HG02885 (cell line): Measurements from ENCODE around the gene LRP5.

Source experiments
- ATAC-seq: cut with Tn5 transposase; IDR thresholded peaks from one replicate; pipeline ENCODE4 v1.9.1; 2021; ENCODE audit warnings: mild to moderate bottlenecking; ENCODE audit not compliant: unreplicated experiment, poor library complexity

Gene LRP5

DNA sequence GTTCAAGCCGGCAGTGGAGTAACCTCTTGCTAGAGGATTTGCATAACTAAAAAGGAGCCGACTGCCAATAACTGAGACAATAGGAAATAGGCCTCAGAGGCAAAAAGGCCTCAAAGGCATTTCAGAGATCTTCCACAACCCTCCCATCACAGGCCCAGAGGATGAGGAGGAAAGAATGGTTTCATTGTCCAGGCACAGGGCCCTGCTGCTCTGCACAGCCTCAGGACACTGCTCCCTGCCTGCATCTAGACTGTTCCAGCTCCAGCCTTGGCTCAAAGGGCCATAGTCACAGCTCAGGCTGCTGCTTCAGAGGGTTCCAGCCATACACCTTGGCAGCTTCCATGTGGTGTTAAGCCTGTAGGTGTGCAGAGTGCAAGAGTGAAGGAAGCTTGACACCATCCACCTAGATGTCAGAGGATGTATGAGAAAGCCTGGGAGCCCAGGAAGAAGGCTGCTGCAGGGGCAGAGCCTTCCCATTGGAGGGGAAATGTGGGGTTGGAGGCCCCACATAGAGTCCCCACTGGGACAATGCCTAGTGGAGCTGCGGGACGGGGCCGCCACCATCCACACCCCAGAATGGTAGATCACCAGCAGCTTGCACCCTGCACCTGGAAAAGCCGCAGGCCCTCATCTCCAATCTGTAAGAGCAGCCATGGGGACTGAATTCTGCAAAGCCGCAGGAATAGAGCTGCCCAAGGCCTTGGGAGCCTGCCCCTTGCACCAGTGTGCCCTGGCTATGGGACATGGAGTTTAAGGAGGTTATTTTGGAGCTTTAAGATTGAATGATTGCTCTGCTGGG is 8.2 kb upstream of the LRP5 start:
- no peak for ATAC-seq

GRCh38 chr11:68306636-68307035 is 5.8 kb upstream of the LRP5 start:
- no peak for ATAC-seq

DNA sequence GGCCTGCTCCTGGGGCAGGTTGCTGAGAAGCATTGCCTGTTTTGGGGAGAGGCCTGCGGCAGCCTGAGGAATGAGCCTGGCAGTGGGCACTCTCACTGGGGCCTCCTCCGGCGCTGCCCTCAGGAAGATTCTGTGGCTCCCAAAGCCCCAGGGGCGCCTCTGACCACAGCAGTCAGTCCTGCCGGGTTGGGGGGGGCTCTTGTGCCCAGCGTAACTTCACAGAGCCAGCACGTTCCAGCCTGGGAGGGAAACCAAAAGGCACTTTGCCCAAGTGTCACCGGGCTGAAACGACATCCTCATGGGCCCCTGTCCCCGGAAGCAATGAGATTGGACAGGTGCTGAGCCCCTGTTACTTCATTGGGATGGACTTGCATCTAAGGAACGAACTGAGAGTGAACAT is 4.3 kb upstream of the LRP5 start:
- no peak for ATAC-seq

DNA sequence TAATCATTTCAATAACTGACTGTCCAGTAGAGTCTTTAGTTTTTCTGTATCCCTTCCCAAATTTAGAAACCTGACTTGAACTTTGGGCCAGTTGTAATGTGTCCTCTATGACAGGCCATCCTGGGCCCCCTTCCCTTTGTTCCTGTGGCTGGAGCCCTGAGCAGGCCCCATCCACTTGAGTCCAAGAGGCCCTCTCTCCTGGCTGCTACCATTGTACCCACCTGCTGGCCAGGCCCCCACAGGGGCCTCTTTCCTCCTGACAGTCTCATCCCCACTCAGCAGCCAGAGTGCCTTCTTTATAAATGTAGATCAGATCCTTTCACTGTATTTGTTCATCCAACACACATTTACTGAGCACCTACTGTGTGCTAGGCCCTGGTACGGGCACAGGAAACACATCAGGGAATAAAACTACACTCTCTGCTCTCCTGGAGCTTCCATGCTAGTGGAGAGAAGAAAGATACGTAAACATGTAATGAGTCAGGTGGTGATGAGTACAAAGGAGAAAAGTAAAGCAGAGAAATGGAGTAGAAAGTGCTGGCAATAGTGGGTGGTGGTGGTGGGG is 2.7 kb upstream of the LRP5 start:
- ATAC-seq: no peak

DNA sequence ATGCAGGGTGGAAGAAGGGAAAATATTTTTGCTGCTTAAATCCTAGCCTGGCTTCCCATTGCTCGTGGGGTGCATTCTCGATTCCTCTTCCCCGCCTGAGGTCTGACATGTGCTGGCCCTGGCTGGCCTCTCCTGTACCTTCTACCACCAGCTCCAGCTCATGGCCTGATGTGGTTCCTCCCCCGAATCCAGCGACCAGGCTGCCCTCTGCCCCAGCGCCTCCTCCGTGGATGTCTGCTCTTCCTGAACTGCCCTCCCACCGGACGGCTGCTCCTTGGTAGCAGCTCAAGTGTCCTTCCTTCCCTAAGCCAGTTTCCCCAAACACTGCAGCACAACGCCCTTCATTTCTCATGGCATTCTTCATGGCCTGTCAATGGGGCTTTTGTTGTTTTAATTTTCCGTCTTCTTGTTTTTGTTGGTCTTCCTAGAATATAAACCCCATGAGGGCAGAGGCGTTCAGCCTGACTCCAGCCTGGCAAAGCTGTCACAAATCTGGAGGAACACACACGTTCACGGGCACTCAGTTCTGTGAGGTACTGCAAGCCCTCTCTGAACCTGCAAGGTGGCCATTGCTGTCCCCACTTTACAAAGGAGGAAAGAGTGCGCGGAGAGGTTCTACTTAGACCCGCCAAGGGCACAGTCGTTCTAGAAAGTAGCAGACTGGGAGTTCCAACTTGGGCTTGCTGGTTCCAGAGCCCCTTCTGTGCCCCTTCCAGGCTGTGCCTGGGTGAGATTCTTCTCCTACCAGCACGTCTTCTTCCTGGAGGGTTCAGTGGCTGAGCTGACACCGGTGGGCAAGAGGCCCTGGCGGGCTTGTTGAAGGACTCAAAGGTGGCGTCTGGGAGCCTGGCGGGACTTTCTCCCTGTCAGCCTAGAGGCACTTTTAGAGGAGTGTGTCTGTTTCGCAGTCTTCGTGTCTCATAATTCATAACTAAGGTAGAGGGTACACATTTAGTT is 953 bp upstream of the LRP5 start:
- no peak for ATAC-seq

- peak; percentile 38 for ATAC-seq
Observed at GRCh38 chr11:68312780-68313573, 586 bp downstream of the LRP5 start.

- no peak for ATAC-seq
Observed at GRCh38 chr11:68313574-68314202, 1.3 kb downstream of the LRP5 start.

DNA sequence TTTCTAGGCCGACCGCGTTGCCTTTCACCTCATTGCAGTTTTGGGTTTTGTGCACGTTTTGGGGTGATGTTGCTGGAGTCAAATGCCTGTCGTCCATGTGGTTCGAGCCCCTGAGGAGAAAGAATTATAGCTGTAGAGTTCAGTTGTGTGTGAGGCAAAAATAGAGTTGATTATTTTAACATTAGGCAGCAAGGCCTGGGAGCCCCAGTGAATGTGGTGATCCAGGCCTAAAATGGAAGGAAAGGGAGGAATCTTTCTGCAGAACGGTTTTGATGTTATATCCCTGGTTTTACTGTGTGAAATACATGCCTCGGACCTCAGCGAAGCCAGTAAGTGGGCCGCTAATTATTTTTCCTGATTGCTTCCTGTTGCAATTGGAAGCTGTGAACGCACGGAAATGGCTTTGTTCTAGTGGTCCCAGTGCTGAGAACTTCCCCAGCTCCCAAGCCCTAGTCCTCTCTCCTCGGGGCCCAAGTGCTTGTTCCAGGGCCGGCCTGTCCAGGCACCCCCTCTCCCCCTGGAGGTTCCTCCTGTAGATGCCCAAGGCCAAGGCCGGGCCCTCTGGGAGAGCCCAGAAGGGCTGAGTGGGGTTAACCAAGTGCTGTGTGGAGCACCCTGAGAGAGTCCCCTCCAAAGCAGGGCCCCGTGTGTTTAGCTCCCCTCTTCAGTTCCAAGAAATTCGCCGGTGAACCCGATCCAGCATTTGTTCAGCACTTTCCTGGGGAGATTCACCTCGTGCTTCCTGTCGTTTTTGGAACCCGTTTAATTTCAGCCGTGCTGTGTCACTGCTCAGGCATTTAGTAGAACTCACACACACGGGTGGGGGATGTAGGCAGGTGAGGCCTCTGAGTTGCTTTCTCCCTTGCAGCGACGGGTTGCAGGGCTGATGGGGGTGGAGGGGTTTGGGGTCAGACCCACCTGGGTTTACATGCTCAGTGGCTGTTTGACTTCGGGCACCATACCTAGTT is 2.1 kb downstream of the LRP5 start:
- ATAC-seq: no peak

DNA sequence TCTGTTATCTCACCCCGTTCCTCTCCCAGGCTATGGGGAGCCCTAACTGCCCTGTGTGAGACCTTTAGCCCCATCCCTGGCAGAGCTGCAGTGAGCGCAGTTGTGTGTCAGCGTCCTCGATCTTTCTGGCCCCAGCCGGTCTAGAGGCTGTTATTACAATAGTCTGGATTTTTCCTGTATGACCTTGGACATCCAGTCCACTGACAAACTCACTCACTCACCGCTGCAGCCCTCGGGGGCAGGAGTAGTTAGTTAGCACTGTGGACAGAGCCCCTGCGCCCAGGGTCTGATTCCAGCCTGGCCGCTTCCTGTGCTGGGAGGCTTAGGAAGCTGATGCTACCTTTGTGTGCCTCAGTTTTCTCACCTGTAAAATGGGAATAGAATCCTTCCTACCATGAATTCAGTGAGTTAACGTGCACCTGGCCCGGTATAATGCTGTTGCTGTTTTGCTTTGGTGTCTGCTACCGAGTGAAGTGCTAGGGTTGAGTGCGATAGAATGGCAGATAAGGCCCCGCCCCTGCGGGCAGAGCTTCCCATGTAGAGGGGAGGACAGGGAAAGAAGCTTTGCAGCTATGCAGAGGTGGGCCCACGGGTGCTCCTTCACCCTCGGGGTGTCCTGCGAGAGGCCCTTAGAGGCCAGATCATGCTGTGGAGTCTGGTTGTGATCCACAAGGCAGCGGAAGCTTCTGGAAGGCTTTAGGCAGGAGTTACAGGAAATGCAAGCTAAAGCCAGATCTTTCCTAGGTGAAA is 3.0 kb downstream of the LRP5 start:
- no peak for ATAC-seq

GRCh38 chr11:68317147-68317785 is 4.9 kb downstream of the LRP5 start:
- ATAC-seq: no peak

GRCh38 chr11:68321293-68322051 is 9.1 kb downstream of the LRP5 start:
- ATAC-seq: no peak

- ATAC-seq: no peak
Observed at GRCh38 chr11:68322052-68322430, 9.7 kb downstream of the LRP5 start.

DNA sequence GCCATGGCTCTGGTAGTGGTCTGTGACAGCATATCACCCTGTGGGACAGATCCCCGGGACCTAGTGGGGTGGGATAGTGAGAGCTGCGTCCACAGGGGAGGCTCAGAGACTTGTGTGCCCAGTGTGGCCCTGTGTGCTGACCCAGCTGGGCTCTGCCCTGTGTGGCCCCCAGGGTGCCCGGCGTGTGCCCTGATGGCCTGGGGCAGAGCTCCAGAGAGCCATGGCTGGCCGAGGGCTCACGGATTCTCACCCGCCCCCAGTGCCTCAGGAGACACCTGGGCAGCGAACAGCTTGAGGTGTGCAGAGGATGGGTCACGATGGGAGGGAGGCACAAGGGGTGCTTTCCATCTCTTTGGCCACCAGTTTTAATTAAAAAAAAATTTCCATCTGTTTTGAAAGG is 11.8 kb downstream of the LRP5 start:
- ATAC-seq: no peak

DNA sequence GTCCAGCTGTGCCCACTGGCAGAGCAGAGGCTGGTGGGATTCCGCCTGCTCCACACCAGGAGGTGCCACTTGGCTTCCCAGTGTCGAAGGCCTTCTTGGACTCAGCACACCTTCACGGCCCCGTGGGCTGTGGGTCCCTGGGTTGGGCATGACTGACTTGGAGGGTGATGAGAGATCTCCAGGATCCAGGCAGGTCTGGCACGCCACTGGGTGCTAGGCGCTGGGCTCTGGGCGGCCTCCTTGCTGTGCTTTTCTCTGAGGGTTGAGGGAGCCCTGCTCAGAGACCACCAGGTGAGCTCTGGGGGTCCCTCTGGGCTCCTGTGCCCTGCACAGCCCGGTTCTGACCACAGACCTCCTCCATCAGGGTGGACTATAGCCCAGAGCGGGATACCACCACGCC is 12.3 kb downstream of the LRP5 start:
- no peak for ATAC-seq

DNA sequence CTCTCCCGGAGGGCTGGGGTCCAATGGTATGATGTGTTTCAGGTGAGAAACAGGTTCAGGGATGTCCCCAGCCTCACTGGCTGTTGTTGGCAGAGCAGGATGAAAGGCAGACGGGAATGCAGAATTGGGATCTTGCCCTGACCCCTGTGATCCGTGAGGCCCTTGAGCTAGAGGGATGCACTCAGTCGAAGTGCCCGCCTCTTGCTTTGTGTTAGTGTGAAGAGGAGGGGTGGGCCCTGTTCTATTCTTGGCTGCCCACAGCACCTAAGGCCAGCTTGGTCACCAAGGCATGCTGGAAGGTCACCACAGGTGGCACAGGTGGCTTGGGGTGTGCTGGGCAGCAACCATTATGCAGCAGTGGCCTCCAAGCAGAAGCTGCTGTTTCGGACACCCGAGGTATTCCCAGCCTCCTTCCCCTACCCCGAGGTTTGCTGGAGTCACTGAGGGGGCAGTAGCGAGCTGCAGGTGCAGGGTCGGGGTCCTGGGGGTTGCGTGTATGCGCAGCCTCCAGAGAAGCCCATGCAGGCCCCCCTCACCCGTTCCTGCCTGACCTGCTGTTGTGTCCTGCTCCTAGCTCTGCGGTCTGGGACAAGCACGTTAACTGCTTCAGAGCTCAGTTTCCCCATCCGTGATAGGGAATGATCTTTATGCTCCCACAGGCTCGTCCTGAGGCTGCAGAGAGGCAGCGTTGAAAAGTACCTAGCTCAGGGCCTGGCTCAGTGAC is 13.0 kb downstream of the LRP5 start:
- ATAC-seq: no peak

DNA sequence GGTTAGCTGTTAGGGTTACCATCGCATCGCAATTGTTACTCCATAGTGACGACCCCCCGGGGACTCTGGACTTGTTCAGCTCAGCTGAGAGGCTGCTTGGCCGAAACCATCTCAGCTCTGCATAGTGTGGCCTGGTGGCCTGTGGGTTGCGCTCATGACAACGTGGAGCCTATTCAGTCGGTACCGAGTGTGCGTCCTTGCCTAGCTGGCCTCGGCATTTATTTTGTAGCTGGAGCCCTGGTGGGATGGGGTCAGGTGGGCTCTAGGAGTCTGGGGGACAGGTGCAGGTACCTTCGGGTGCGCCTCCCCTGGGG is 13.5 kb downstream of the LRP5 start:
- ATAC-seq: no peak
